GM03348 (cell line): Measurements from ENCODE around the gene CCL19.

Source experiments
- DNase-seq: peaks from one replicate; pipeline ENCODE4 v3.0.0; 2012; ENCODE audit warnings: low spot score

The CCL19 gene

DNA sequence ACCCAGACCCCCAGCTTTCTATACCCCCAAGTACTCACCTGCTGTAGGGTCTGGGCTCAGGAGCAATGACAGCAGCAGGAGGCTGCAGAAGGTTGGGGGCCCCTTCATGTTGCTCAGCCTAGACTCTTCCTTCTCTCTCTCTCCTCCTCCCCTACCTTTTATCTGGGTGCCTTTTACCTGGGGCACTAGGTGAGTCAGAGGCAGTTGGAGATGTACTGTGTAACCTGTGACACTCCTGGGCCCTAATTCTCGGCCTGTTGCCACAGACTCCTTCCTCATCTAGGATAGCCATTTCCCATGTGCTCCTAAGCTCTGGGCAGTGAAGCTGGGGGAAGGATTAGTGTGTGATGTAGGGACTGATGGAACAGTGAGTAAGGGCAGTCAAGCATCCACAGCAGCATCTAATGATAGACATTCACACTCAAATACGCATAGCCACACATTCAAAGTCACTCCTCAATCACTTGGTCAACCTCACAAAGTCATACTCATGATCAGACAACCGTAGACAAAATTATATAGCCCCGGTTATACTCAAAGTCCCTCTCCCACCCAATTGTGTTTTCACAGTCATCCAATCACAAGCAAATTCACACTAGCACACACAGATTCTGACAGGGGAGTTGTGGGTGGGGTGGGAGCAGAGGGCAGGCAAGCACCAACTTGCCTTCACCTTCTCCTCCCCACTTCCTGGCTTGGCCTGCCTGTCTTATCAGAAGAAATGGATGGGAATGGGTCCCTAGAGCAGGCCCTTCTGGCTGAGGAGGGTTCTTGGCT, 28.4 kb downstream of the CCL19 start, which contains the start of gene CCL27:
TSS of gene CCL27 (minus strand) at position 132 of the 777 bp plus-strand sequence. CDS start at position 108, 24 bp downstream.
- no peak for DNase-seq

DNA sequence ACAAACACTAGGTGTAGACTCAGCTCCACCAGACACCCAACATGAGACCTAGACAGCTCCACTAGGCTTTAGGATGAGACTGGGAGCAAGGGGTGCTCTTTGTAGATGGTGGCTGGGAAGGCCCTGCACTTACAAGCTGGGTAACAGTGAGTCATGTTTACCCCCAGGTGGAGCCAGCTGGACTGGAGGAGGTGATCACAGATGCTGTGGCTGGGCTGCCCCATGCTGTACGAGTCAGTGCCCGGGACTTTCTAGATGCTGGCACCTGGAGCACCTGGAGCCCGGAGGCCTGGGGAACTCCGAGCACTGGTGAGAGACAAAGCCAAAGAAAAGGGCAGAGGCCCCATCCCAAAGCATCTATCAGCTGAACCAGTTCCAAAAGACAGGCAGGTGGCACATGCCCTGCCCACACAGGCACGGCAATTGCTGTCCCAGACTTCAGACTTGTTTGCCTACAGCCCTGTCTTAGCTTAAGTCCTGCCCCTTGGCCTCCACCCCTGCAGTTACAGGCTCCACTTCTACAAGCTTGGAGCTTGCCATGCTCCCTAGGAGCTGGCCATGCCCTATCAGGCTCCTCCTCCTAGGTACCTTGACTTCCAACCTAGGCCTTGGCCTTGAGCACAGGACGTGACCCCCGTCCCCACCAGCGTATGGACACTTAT, 31.4 kb downstream of the CCL19 start:
- DNase-seq: no peak

GRCh38 chr9:34658461-34658860, 32.6 kb downstream of the CCL19 start:
- no peak for DNase-seq

- no peak for DNase-seq
Measured at GRCh38 chr9:34656992-34657391, 34.1 kb downstream of the CCL19 start.

DNA sequence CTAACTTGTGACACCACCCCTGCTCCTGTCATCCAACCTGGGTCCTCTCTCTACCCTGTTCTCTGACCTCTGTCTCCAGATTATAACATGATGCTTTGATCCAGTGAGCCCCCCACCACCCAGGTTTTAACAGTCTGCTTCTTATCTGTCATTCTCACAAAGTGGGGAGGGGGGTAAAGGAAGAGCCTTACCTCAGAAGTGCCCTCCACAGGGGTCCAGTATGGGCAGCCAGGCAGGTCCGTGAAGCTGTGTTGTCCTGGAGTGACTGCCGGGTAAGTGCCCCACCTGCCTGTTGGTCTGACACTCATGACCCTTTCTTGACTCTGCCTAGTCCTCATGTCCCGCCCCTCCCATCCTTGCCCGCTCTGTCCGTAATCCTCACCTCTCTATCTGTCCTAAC, 35.7 kb downstream of the CCL19 start:
- no peak for DNase-seq

GRCh38 chr9:34654323-34655051, 36.6 kb downstream of the CCL19 start:
- peak; percentile 88 for DNase-seq

GRCh38 chr9:34653151-34654072, 37.7 kb downstream of the CCL19 start:
- peak; percentile 52 for DNase-seq

DNA sequence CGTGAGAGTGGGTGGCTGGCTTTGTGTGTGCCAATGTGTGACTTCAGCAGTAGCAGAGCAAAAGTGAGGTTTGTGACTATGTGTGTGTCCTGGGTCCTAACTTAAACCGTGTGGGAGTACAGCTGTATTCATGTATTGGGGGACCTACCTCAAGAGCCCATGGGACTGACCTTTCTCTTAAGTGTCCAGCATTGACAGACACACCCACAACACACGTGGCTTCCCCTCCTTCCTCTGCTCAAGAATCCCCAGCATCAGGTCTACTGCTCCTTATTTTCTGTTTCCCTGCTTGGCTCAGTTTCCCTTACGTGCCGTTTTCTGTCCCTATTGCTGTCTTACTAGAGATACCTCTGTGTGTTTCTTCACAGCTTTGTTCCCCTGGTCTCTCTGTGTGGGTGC, 38.5 kb downstream of the CCL19 start:
- peak; percentile 25 for DNase-seq

DNA sequence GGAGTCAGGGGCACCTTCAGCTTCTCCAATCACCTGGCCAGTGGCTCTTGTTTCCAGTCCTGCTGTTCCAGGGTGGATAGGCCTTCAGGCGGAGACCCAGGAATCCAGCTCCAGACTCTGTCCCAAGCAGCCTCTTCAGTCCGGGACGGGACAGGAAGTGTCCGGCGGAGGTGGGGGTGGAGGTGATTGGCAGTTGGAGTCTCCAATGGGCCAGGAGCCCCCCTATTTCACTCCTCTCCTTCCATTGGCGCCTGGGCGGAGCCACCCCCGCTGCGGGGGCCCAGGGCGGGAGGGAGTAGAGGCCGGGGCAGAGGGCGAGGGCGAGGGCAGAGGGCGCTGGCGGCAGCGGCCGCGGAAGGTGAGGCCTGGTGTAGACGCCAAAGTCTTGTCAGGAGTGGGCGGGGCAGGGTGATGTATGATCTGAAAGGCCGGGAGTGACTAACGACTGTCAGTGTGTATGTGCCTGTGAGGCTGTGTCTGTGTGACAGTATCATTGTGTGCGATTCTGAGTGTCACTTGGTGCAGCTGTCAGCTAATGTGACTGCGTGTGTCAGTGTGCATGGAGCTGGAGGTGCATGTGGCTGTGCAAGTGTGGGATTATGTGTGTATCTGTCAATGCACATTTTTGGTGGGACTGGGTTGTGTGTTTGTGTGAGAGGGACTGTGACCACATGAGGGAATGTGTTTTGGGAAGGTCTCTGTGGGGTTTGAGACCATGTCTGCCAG, 39.0 kb downstream of the CCL19 start, which contains the start of gene IL11RA:
TSS of gene IL11RA (plus strand) at position 310 of the 726 bp plus-strand sequence. CDS start 3,033 bp downstream, outside the sequence.
- peak; percentile 97 for DNase-seq

DNA sequence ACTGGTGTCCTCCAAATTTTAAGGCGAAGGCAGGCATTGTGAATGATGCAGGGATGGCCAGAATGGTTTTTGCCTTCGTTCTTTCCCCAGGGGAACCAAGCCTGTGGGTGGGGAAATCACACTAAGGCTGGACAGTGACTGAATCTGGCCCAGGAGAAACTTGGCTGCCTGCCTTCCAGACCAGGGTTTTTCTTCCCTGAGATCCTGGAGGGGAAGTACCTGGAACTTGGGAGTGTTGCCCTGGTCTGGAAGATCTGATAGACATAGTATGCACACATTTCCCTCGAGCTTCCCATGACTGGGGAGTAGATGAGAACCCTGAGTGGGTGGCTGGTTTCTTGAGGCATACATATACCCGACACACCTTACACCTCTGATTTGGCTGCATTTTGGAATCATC, 39.8 kb downstream of the CCL19 start:
- peak; percentile 50 for DNase-seq

GRCh38 chr9:34650816-34651215, 40.3 kb downstream of the CCL19 start:
- no peak for DNase-seq

DNA sequence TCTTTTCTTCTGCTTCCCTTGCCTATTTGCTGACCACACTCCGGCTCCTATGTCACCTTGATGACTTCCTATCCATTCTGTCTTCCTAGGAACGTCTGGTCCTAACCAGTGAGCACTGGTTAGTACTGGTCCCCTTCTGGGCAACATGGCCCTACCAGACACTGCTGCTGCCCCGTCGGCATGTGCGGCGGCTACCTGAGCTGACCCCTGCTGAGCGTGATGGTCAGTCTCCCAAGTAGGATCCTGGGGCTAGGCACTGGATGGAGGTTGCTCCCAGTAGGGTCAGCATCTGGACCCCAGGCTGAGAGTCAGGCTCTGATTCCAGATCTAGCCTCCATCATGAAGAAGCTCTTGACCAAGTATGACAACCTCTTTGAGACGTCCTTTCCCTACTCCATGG, 42.4 kb downstream of the CCL19 start:
- DNase-seq: no peak

- no peak for DNase-seq
Measured at GRCh38 chr9:34647651-34648050, 43.4 kb downstream of the CCL19 start.

- DNase-seq: no peak
Measured at GRCh38 chr9:34647084-34647403, 44.0 kb downstream of the CCL19 start.

DNA sequence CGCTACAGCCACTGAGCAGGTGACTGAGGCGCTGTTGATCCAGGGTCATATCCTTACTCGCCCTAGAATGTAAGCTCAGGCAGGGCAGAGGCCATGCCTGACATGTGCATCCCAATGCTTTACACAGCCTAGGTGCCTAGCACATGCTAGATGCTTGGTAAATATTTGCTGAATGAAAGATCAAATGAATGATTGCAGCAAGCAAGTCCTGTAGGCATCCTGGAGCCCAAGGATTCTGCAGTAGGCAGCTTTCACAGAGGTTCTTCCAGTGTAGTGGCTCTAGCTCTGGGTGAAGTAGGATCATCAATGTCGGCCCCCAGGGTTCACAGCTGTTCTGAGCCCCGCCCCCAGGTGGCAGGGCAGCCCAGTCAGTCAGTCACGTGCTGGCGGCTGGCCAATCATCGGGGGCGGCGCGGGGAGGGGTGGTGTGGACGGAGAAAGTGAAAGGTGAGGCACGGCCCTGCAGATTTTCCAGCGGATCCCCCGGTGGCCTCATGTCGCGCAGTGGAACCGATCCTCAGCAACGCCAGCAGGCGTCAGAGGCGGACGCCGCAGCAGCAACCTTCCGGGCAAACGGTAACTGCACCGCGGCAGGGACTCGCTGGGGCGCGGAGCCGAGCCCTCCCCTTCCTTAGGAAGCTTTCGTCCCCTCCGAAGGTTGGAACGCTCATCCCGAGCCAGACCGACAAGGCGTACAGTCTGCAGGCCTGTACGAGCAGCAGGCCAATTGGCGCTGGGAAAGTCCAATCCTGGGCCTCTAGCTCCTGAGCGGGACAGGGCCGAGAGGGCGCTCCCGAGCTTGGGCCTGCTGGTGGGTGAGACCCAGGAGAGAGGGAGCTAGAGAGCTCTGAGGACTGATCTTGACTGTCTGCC, 44.6 kb downstream of the CCL19 start, which contains the start of gene GALT:
TSS of gene GALT (plus strand) at position 465 of the 873 bp plus-strand sequence. CDS start at position 495, 30 bp downstream.
- peak; percentile 95 for DNase-seq

- DNase-seq: no peak
Measured at GRCh38 chr9:34644766-34645314, 46.2 kb downstream of the CCL19 start.

- DNase-seq: no peak
Measured at GRCh38 chr9:34642679-34643078, 48.4 kb downstream of the CCL19 start.
